ENCODE measurements around the gene RPS15.

The RPS15 gene

DNA sequence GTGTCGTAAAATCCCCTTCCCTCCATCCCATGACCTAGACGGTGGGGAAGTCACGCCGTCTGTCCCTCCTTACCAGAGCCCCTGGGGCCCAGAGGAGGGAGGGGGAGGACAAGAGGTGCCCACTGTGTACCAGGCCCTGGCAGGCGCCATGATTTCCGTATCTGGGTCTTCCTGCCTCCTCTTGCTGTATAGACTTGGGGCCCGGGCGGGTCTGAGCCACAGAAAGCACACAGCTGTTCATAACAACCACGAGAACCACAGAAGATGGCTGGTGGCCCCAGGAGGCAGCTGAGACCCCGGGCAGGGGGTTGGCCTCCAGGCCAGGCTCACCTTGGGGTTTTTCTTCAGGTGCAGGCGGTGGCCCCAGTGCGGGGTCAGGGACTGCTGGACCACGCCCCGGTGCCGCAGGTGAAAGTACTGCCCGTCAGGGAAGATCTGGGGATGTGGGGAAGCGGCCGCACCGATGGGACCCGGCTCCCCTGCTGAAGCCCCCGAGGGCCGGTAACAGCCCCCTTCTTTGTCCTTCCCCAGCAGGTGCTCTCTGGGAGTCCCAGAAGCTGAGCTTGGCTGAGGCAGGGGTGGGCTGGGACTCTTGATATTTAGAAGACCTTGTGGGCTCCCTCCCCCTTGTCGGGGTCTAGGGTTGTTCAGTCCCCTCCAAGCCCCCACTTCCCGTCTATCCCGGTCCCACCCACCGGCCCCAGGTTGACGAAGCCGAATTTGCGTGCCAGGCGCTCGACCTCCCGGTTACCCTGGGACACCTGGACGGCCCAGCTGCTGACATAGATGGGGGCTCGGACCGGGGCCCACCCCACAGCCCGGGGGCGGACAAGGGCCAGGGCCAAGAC is 51.5 kb downstream of the RPS15 start:
- no peak for DNase-seq
